IMR-90 (cell line): Measurements from ENCODE around the gene C6orf47. TPM values are rescaled to one million over a fixed set of nuclear protein-coding genes. Genes with fewer than 3 reads are reported as not detected.

Source experiments
- ATAC-seq: fragments of 200-7000 bp; cut with Tn5 transposase; 2 replicates; pipeline ENCODE4 v1.9.1; 2020; ENCODE audit warnings: low read depth, mild to moderate bottlenecking, moderate library complexity
- BruUV-seq: library from RNA; stranded (reverse); fragments of 400-500 nt; replicated peaks from 2 replicates; lab custom pipeline; 2021; lab: Mats Ljungman, UMichigan
- CTCF ChIA-PET: fragments of 300-600 bp; formaldehyde crosslinking; extraction: SDS; loops from one replicate; lab custom pipeline; 2021; ENCODE audit warnings: antibody characterized with exemption; lab: Yijun Ruan, JAX
- POLR2A ChIA-PET: fragments of 300-600 bp; sonication (Branson Sonifier 250); formaldehyde crosslinking; loops from one replicate; lab custom pipeline; 2022; ENCODE audit warnings: antibody characterized with exemption; ENCODE audit not compliant: unreplicated experiment; lab: Charles Lee
- DNase-seq: peaks from one replicate; pipeline ENCODE4 v3.0.0; 2013
- H2AFZ ChIP-seq: replicated peaks from 2 replicates; pipeline ENCODE3; 2013; ENCODE audit warnings: low read length, mild to moderate bottlenecking; ENCODE audit not compliant: poor library complexity
- H2AK5ac ChIP-seq: 2 replicates; pipeline ENCODE4 v1.6.1; 2013; ENCODE audit warnings: low read depth, low read length, inconsistent platforms
- H2AK9ac ChIP-seq: replicated peaks from 2 replicates; pipeline ENCODE3; 2013; ENCODE audit warnings: mild to moderate bottlenecking, low read depth, low read length, moderate library complexity; ENCODE audit not compliant: poor library complexity
- H2BK120ac ChIP-seq: 2 replicates; pipeline ENCODE4 v1.6.1; 2013; ENCODE audit warnings: low read depth, low read length, inconsistent platforms
- H2BK15ac ChIP-seq: 3 replicates; pipeline ENCODE4 v1.6.1; 2013; ENCODE audit warnings: low read depth, low read length, inconsistent platforms
- H2BK20ac ChIP-seq: 2 replicates; pipeline ENCODE4 v1.6.1; 2013; ENCODE audit warnings: low read depth, mild to moderate bottlenecking, inconsistent platforms, low read length, moderate library complexity
- H2BK5ac ChIP-seq: 2 replicates; pipeline ENCODE4 v1.6.1; 2013; ENCODE audit warnings: mild to moderate bottlenecking, low read depth, low read length, inconsistent platforms; ENCODE audit not compliant: poor library complexity, severe bottlenecking
- H3K14ac ChIP-seq: replicated peaks from 2 replicates; pipeline ENCODE4 v1.6.1; 2013; ENCODE audit warnings: low read depth, low read length, inconsistent platforms
- H3K18ac ChIP-seq: 2 replicates; pipeline ENCODE4 v1.6.1; 2013; ENCODE audit warnings: low read depth, low read length, control low read depth
- H3K23ac ChIP-seq: 2 replicates; pipeline ENCODE4 v1.6.1; 2013; ENCODE audit warnings: low read depth, low read length, inconsistent platforms
- H3K27ac ChIP-seq: 2 replicates; pipeline ENCODE4 v1.5.1; 2013; ENCODE audit warnings: mild to moderate bottlenecking, control low read depth, low read length; ENCODE audit not compliant: insufficient read depth
- H3K27me3 ChIP-seq: 2 replicates; pipeline ENCODE4 v1.6.1; 2013; ENCODE audit warnings: low read length; ENCODE audit not compliant: control insufficient read depth, insufficient read depth
- H3K36me3 ChIP-seq: 2 replicates; pipeline ENCODE4 v1.6.1; 2013; ENCODE audit warnings: low read length, mixed read lengths; ENCODE audit not compliant: control insufficient read depth, insufficient read depth
- H3K4ac ChIP-seq: 2 replicates; pipeline ENCODE4 v1.6.1; 2013; ENCODE audit warnings: low read depth, low read length, inconsistent platforms
- H3K4me1 ChIP-seq: 2 replicates; pipeline ENCODE4 v1.6.1; 2013; ENCODE audit warnings: low read length, mixed read lengths; ENCODE audit not compliant: control insufficient read depth, insufficient read depth
- H3K4me2 ChIP-seq: 2 replicates; pipeline ENCODE4 v1.6.1; 2013; ENCODE audit warnings: low read depth, mild to moderate bottlenecking, control low read depth, low read length, moderate library complexity
- H3K4me3 ChIP-seq: 2 replicates; pipeline ENCODE4 v1.5.1; 2013; ENCODE audit warnings: low read depth, mild to moderate bottlenecking, control low read depth, low read length, moderate library complexity; ENCODE audit not compliant: insufficient read depth
- H3K56ac ChIP-seq: 2 replicates; pipeline ENCODE4 v1.6.1; 2013; ENCODE audit warnings: low read length, inconsistent platforms; ENCODE audit not compliant: insufficient read depth; ENCODE audit errors: extremely low read depth
- H3K79me1 ChIP-seq, 2 experiments: 2 replicates each; pipeline ENCODE4 v1.6.1; 2013; ENCODE audit warnings: low read length in 2 of 2, inconsistent platforms in 1 of 2, low read depth in 1 of 2
- H3K9ac ChIP-seq: 2 replicates; pipeline ENCODE4 v1.6.1; 2013; ENCODE audit warnings: low read depth, low read length, control low read depth
- H3K9me1 ChIP-seq: 2 replicates; pipeline ENCODE4 v1.6.1; 2013; ENCODE audit warnings: low read length, inconsistent platforms; ENCODE audit not compliant: insufficient read depth
- H3K9me3 ChIP-seq: 2 replicates; pipeline ENCODE4 v1.6.1; 2013; ENCODE audit warnings: low read length; ENCODE audit not compliant: control insufficient read depth, insufficient read depth
- H4K20me1 ChIP-seq: 2 replicates; pipeline ENCODE4 v1.6.1; 2013; ENCODE audit warnings: low read length, inconsistent platforms; ENCODE audit not compliant: insufficient read depth
- H4K5ac ChIP-seq: 2 replicates; pipeline ENCODE4 v1.6.1; 2013; ENCODE audit warnings: mild to moderate bottlenecking, low read depth, low read length, control low read depth
- H4K8ac ChIP-seq, 2 experiments: 2 replicates each; pipeline ENCODE4 v1.6.1; 2013; ENCODE audit warnings: low read depth in 2 of 2, low read length in 2 of 2, control low read depth in 1 of 2, inconsistent platforms in 1 of 2
- H4K91ac ChIP-seq: 2 replicates; pipeline ENCODE4 v1.6.1; 2013; ENCODE audit warnings: low read depth, low read length, inconsistent platforms; ENCODE audit not compliant: insufficient read depth
- ELK1 ChIP-seq: fragments of 150-350 bp; IDR thresholded peaks from 2 replicates; pipeline ENCODE4 v1.6.1; 2016; ENCODE audit warnings: low read depth, mild to moderate bottlenecking, low read length, moderate library complexity, borderline replicate concordance
- MAFK ChIP-seq: IDR thresholded peaks from 2 replicates; pipeline ENCODE4 v1.6.1; 2012; ENCODE audit warnings: low read depth, low read length, improper control_type of control experiment
- NFE2L2 ChIP-seq: fragments of 150-350 bp; IDR thresholded peaks from 2 replicates; pipeline ENCODE4 v1.6.1; 2016; ENCODE audit warnings: low read depth, mild to moderate bottlenecking, low read length
- POLR2A ChIP-seq: IDR thresholded peaks from 2 replicates; pipeline ENCODE4 v1.6.1; 2012; ENCODE audit warnings: mild to moderate bottlenecking, low read depth, low read length
- RFX5 ChIP-seq: IDR thresholded peaks from 2 replicates; pipeline ENCODE4 v1.8.0; 2012; ENCODE audit warnings: low read depth, mild to moderate bottlenecking, low read length, moderate library complexity
- WGBS, 2 experiments: methylation state at CpG; one replicate each; pipeline versions ENCODE4 v1.1.5 to v1.1.7; 2013; ENCODE audit warnings: missing lambda C conversion rate in 2 of 2; ENCODE audit not compliant: insufficient read length in 1 of 2; ENCODE audit errors: extremely low coverage in 2 of 2; 5-methylcytosine and 5-hydroxymethylcytosine counted together
- dilution Hi-C: fragments of 300-500 bp; cut with HindIII; formaldehyde crosslinking; loops from one replicate; pipeline ENCODE4 v1.14.3; 2018; ENCODE audit warnings: low sequenced_read_pairs; ENCODE audit not compliant: unreplicated experiment
- in situ Hi-C: fragments of 300-500 bp; cut with MboI; formaldehyde crosslinking; loops from 3 replicates; pipeline ENCODE4 v1.14.3; 2019; ENCODE audit warnings: low sequenced_read_pairs, inconsistent platforms, mixed read lengths
- intact Hi-C: fragments of 100-400 bp; cut with micrococcal nuclease; formaldehyde crosslinking; loops from 2 replicates; pipeline ENCODE4 v1.10.0; 2022
- polyA plus RNA-seq, 3 experiments: library from polyadenylated mRNA; depleted of rRNA; stranded (reverse); fragments of >200 nt; gene quantifications; 2 replicates each; pipeline ENCODE4 v1.2.3, GENCODE V29; 2012; ENCODE audit warnings: low replicate concordance in 1 of 3
- total RNA-seq: library from RNA; depleted of rRNA; stranded (reverse); fragments of >200 nt; gene quantifications from 2 replicates; pipeline ENCODE4 v1.2.3, GENCODE V29; 2012

C6orf47 gene
- total and polyA plus RNA-seq, 2 of the 4 experiments (the other 2 are of a cell fraction): 8.9 to 14.2 TPM

GRCh38 chr6:31669676-31670075, 9.1 kb upstream of the C6orf47 start, which contains the start of gene LY6G5B:
LY6G5B (plus strand) TSS chr6:31669976; CDS start chr6:31670951, 975 bp downstream.
- Histone ChIP-seq H3K9me3 (no peaks in the 10 kb centered on the region), H3K23ac (no peak within 1 kb of the TSS), H4K5ac (no peak within 1 kb of the TSS), H3K27ac (peak within 1 kb of the TSS; percentile 34; the same call in 1 of the 2 replicates), H3K14ac (0 out of 2 replicates have a peak within 1 kb of the TSS, but pooled peaks have one; percentile 8), H3K4me1 (peaks cover 4% of the 10 kb centered on the region; the same call in 1 of the 2 replicates), H3K4ac (peak within 1 kb of the TSS; percentile 60), H4K8ac (no peak within 1 kb of the TSS), H2BK20ac (0 out of 2 replicates have a peak within 1 kb of the TSS, but pooled peaks have one; percentile 16), H4K20me1 (peaks cover 6% of the 10 kb centered on the region), H2AFZ (no peak within 1 kb of the TSS), H3K4me3 (no peak within 1 kb of the TSS), H2AK5ac (peak within 1 kb of the TSS; percentile 78; the same call in 1 of the 2 replicates), H3K27me3 (no peaks in the 10 kb centered on the region), H3K4me2 (peak within 1 kb of the TSS; percentile 12; the same call in 1 of the 2 replicates), H2AK9ac (peak within 1 kb of the TSS; percentile 87), H2BK120ac (no peak within 1 kb of the TSS), H3K36me3 (peaks cover 55% of the 10 kb centered on the region), H2BK15ac (no peak within 1 kb of the TSS), H3K9ac (no peak within 1 kb of the TSS), H2BK5ac (peak within 1 kb of the TSS; percentile 32), H3K9me1 (peaks cover 6% of the 10 kb centered on the region; the same call in 1 of the 2 replicates), H3K79me1 (peaks cover 13 to 62% of the 10 kb centered on the region in 2 experiments), H3K18ac (no peak within 1 kb of the TSS), H4K91ac (no peak within 1 kb of the TSS), H3K56ac (no peak within 1 kb of the TSS)
- dilution Hi-C loops (no loop called here), in situ Hi-C loops (no loop called here), intact Hi-C loops (no loop called here)
- ChIA-PET CTCF (no interaction called here), POLR2A (no interaction called here)
- ATAC-seq (no peak), DNase-seq (no peak)
- TF ChIP-seq NFE2L2 (no peak), ELK1 (no peak), RFX5 (no peak), POLR2A (no peak), MAFK (no peak)
- BruUV-seq: no TSS peak
- 63% methylated on average over 2 of the region's 8 CpGs; no CpG with 5 or more reads in 1 of the 2 experiments for WGBS, 2 experiments
